ENCODE results near the gene HIKESHI. TPM values are rescaled to one million over a fixed set of nuclear protein-coding genes. Genes with fewer than 3 reads are reported as not detected.

HIKESHI gene
- total and polyA plus RNA-seq, 2 of the 13 experiments (the other 11 are each of a cell fraction or from before 2014, with no cell fraction given) = 67.8 to 74.8 TPM

- TF ChIP-seq FOXM1 (CRISPR knock-in tag; IDR thresholded peaks at IDR 0.05) = no peak
- TF ChIP-seq UBTF (CRISPR knock-in tag; IDR thresholded peaks at IDR 0.05) = peak; percentile 61; the same call in 1 of the 2 replicates
- TF ChIP-seq ZSCAN20 (CRISPR knock-in tag; IDR thresholded peaks at IDR 0.05; ENCODE audit: borderline replicate concordance) = no peak
- TF ChIP-seq ZNF343 (CRISPR knock-in tag; IDR thresholded peaks at IDR 0.05) = 0 out of 2 replicates have a peak, but pooled peaks have one; percentile 57
- no peak for TF ChIP-seq ZNF577 (CRISPR knock-in tag; IDR thresholded peaks at IDR 0.05; ENCODE audit: borderline replicate concordance, low read depth)
- no peak for TF ChIP-seq ZSCAN22 (CRISPR knock-in tag; IDR thresholded peaks at IDR 0.05)
- no peak for TF ChIP-seq ZNF780A (CRISPR knock-in tag; IDR thresholded peaks at IDR 0.05)
- 0 out of 2 replicates have a peak, but pooled peaks have one; percentile 73 for TF ChIP-seq ZSCAN31 (CRISPR knock-in tag; IDR thresholded peaks at IDR 0.05; ENCODE audit: low read depth)
- TF ChIP-seq, protein P1, sequence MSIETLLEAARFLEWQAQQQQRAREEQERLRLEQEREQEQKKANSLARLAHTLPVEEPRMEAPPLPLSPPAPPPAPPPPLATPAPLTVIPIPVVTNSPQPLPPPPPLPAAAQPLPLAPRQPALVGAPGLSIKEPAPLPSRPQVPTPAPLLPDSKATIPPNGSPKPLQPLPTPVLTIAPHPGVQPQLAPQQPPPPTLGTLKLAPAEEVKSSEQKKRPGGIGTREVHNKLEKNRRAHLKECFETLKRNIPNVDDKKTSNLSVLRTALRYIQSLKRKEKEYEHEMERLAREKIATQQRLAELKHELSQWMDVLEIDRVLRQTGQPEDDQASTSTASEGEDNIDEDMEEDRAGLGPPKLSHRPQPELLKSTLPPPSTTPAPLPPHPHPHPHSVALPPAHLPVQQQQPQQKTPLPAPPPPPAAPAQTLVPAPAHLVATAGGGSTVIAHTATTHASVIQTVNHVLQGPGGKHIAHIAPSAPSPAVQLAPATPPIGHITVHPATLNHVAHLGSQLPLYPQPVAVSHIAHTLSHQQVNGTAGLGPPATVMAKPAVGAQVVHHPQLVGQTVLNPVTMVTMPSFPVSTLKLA (IDR thresholded peaks at IDR 0.05) = no peak
- peak; percentile 75; the same call in 1 of the 2 replicates for TF ChIP-seq STAT6 (CRISPR knock-in tag; IDR thresholded peaks at IDR 0.05; ENCODE audit: borderline replicate concordance)
- no peak for TF ChIP-seq ZBTB8A (CRISPR knock-in tag; IDR thresholded peaks at IDR 0.05; ENCODE audit: borderline replicate concordance, low read depth)
- TF ChIP-seq SIN3B (IDR thresholded peaks at IDR 0.05; ENCODE audit: low read length) = no peak; the same call in 1 of the 2 replicates
- TF ChIP-seq HNF4G (IDR thresholded peaks at IDR 0.05; ENCODE audit: borderline replicate concordance, low read depth, low read length) = 0 out of 2 replicates have a peak, but pooled peaks have one; percentile 11
- no peak for TF ChIP-seq HNF4G (CRISPR knock-in tag; IDR thresholded peaks at IDR 0.05; ENCODE audit: borderline replicate concordance, low read depth)
- TF ChIP-seq, protein P2, sequence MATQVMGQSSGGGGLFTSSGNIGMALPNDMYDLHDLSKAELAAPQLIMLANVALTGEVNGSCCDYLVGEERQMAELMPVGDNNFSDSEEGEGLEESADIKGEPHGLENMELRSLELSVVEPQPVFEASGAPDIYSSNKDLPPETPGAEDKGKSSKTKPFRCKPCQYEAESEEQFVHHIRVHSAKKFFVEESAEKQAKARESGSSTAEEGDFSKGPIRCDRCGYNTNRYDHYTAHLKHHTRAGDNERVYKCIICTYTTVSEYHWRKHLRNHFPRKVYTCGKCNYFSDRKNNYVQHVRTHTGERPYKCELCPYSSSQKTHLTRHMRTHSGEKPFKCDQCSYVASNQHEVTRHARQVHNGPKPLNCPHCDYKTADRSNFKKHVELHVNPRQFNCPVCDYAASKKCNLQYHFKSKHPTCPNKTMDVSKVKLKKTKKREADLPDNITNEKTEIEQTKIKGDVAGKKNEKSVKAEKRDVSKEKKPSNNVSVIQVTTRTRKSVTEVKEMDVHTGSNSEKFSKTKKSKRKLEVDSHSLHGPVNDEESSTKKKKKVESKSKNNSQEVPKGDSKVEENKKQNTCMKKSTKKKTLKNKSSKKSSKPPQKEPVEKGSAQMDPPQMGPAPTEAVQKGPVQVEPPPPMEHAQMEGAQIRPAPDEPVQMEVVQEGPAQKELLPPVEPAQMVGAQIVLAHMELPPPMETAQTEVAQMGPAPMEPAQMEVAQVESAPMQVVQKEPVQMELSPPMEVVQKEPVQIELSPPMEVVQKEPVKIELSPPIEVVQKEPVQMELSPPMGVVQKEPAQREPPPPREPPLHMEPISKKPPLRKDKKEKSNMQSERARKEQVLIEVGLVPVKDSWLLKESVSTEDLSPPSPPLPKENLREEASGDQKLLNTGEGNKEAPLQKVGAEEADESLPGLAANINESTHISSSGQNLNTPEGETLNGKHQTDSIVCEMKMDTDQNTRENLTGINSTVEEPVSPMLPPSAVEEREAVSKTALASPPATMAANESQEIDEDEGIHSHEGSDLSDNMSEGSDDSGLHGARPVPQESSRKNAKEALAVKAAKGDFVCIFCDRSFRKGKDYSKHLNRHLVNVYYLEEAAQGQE (IDR thresholded peaks at IDR 0.05; ENCODE audit: borderline replicate concordance in 1 of 2, low read depth in 1 of 2, low read length in 2 of 2) = no peak
- TF ChIP-seq TBP (CRISPR knock-in tag; IDR thresholded peaks at IDR 0.05) = peak; percentile 90; the same call in 1 of the 2 replicates
Observed at GRCh38 chr11:86302092-86302793, at the start of gene HIKESHI (continued).

Data from HepG2 (cell line).